CD4-positive, alpha-beta T cell treated with Interleukin-15 for 4 hours (primary cell): ENCODE data around the gene WDR88.
"Not testable (repeated sequence)": the region's sequence is repeated elsewhere in the genome, so short reads cannot be mapped to it uniquely, and the experiment has no call there.

Experiments used
- DNase-seq: peaks from one replicate; pipeline ENCODE4 v3.0.0-alpha.2; 2020; ENCODE audit warnings: low spot score

Gene WDR88

GRCh38 chr19:33198169-33198568, 66.3 kb downstream of the WDR88 start:
- DNase-seq = no peak

- no peak for DNase-seq
Observed at GRCh38 chr19:33199441-33200265, 67.7 kb downstream of the WDR88 start.

GRCh38 chr19:33201473-33201872, 69.6 kb downstream of the WDR88 start:
- no peak for DNase-seq

GRCh38 chr19:33201886-33202545, 70.1 kb downstream of the WDR88 start:
- no peak for DNase-seq

- no peak for DNase-seq
Observed at GRCh38 chr19:33202546-33203507, 70.9 kb downstream of the WDR88 start.

- DNase-seq = no peak
Observed at GRCh38 chr19:33203529-33203928, 71.6 kb downstream of the WDR88 start.

- DNase-seq = no peak
Observed at GRCh38 chr19:33204136-33204973, 72.4 kb downstream of the WDR88 start.

GRCh38 chr19:33205110-33205509, 73.2 kb downstream of the WDR88 start:
- DNase-seq = no peak

GRCh38 chr19:33205531-33206260, 73.8 kb downstream of the WDR88 start:
- DNase-seq = no peak

- no peak for DNase-seq
Observed at GRCh38 chr19:33206261-33207039, 74.5 kb downstream of the WDR88 start.

- DNase-seq = no peak
Observed at GRCh38 chr19:33207040-33207620, 75.2 kb downstream of the WDR88 start.

- no peak for DNase-seq
Observed at GRCh38 chr19:33207903-33208302, 76.0 kb downstream of the WDR88 start.

GRCh38 chr19:33208371-33208895, 76.5 kb downstream of the WDR88 start:
- no peak for DNase-seq

GRCh38 chr19:33208904-33209849, 77.3 kb downstream of the WDR88 start:
- DNase-seq = no peak

- DNase-seq = not testable (repeated sequence)
Observed at GRCh38 chr19:33209850-33210230, 77.9 kb downstream of the WDR88 start.

- DNase-seq = no peak
Observed at GRCh38 chr19:33210266-33210940, 78.5 kb downstream of the WDR88 start.

GRCh38 chr19:33211794-33212435, 80.0 kb downstream of the WDR88 start:
- no peak for DNase-seq
